KMS-11 (cell line): Measurements from ENCODE around the gene BNC2.

ENCODE experiments used
- H2AFZ ChIP-seq: fragments of 200-600 bp; sonication (generic); 2 replicates; pipeline ENCODE4 v1.6.1; 2016; ENCODE audit warnings: antibody characterized with exemption, mixed run types, low read depth
- H3K27ac ChIP-seq: fragments of 200-600 bp; sonication (generic); 2 replicates; pipeline ENCODE4 v1.6.1; 2016; ENCODE audit warnings: mild to moderate bottlenecking, mixed run types
- H3K27me3 ChIP-seq: fragments of 200-600 bp; sonication (generic); 2 replicates; pipeline ENCODE4 v1.6.1; 2017; ENCODE audit warnings: mild to moderate bottlenecking, low read depth, mixed run types, moderate library complexity; ENCODE audit not compliant: insufficient read depth
- H3K36me3 ChIP-seq: fragments of 200-600 bp; sonication (generic); 2 replicates; pipeline ENCODE4 v1.6.1; 2017; ENCODE audit warnings: mild to moderate bottlenecking, mixed run types; ENCODE audit not compliant: insufficient read depth
- H3K4me1 ChIP-seq: fragments of 200-600 bp; sonication (generic); 2 replicates; pipeline ENCODE4 v1.6.1; 2016; ENCODE audit warnings: mild to moderate bottlenecking, low read depth, mixed run types; ENCODE audit not compliant: poor library complexity, severe bottlenecking
- H3K4me2 ChIP-seq: fragments of 200-600 bp; sonication (generic); 2 replicates; pipeline ENCODE4 v1.7.0; 2016; ENCODE audit warnings: mild to moderate bottlenecking, mixed run types
- H3K4me3 ChIP-seq: fragments of 200-600 bp; sonication (generic); IDR thresholded peaks from 2 replicates; pipeline ENCODE4 v1.6.1; 2017; ENCODE audit warnings: low read depth, low read length, mixed read lengths; ENCODE audit not compliant: insufficient read depth
- H3K79me2 ChIP-seq: fragments of 200-600 bp; sonication (generic); 2 replicates; pipeline ENCODE4 v1.6.1; 2016; ENCODE audit warnings: low read depth, mixed run types; ENCODE audit not compliant: insufficient read depth
- H3K9ac ChIP-seq: fragments of 200-600 bp; sonication (generic); 2 replicates; pipeline ENCODE4 v1.6.1; 2016; ENCODE audit warnings: mild to moderate bottlenecking, mixed run types
- H4K20me1 ChIP-seq: fragments of 200-600 bp; sonication (generic); 2 replicates; pipeline ENCODE4 v1.6.1; 2016; ENCODE audit warnings: mild to moderate bottlenecking, mixed run types; ENCODE audit not compliant: insufficient read depth
- CTCF ChIP-seq: fragments of 200-600 bp; sonication (generic); conservative IDR thresholded peaks from 2 replicates; pipeline ENCODE4 v1.6.1; 2017; ENCODE audit warnings: low read depth, mild to moderate bottlenecking, antibody characterized with exemption, low read length, moderate library complexity, mixed read lengths

BNC2 gene

GRCh38 chr9:16817002-16817401, 53.5 kb downstream of the BNC2 start:
- Histone ChIP-seq H3K4me3 (no peak overlapping the region), H2AFZ (no peak overlapping the region), H3K36me3 (no peaks in the 10 kb centered on the region), H3K27me3 (no peaks in the 10 kb centered on the region), H3K9ac (no peak overlapping the region), H3K4me1 (peaks cover 10% of the 10 kb centered on the region), H4K20me1 (no peaks in the 10 kb centered on the region), H3K4me2 (no peak overlapping the region), H3K79me2 (no peaks in the 10 kb centered on the region), H3K27ac (no peak overlapping the region)
- no peak for TF ChIP-seq CTCF

- H4K20me1 ChIP-seq, result no peaks in the 10 kb centered on the region
- H3K4me2 ChIP-seq, result no peak overlapping the region
- no peak for TF ChIP-seq CTCF
- no peak overlapping the region for H3K27ac ChIP-seq
- no peaks in the 10 kb centered on the region for H3K79me2 ChIP-seq
- no peak overlapping the region for H3K4me3 ChIP-seq
- peaks cover 16% of the 10 kb centered on the region for H3K4me1 ChIP-seq
- no peak overlapping the region for H2AFZ ChIP-seq
- no peaks in the 10 kb centered on the region for H3K27me3 ChIP-seq
- H3K36me3 ChIP-seq, result no peaks in the 10 kb centered on the region
- H3K9ac ChIP-seq, result no peak overlapping the region
These were observed 54.5 kb downstream of the BNC2 start for GRCh38 chr9:16816011-16816410.

DNA sequence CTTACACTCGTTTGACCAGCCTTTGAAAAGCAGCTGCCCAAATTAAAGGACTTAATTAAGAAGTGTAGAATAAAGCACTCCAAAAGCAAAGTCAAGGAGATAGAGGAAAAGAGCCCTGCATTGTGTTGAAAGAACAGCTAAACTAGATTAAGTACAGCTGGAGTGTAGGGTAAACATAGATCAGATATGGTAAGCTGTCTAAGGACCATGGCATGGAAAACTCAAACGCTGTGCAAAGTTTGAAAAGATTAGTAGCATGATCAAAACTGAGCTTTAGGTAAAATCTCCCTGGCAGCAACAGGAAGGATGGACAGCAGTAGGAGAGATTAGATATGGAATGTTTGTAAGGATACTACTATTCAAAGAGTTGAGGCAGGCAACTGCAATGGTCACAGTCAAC, 55.4 kb downstream of the BNC2 start:
- Histone ChIP-seq H3K4me1 (peaks cover 16% of the 10 kb centered on the region), H4K20me1 (no peaks in the 10 kb centered on the region), H3K4me2 (no peak overlapping the region), H2AFZ (no peak overlapping the region), H3K9ac (no peak overlapping the region), H3K79me2 (no peaks in the 10 kb centered on the region), H3K4me3 (no peak overlapping the region), H3K27me3 (no peaks in the 10 kb centered on the region), H3K36me3 (no peaks in the 10 kb centered on the region), H3K27ac (no peak overlapping the region)
- TF ChIP-seq CTCF, result no peak

DNA sequence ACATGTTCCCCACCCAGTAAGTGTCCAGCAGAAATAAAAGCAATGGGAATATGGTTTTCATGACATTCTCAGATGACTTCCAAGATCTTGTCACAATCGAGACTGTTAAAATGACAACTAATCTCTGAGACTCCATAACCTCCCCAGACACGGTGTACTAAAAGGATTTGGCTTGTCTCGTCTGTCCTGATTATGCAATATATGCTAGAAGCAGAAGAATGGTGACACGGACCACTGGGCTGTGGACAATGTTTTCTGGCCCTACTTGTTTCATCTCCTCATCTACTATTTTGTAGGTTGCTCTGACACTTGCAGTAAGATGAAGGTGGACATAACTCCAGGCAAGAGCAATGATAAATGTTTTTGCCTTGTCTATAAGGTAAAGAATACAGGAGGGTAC, 56.6 kb downstream of the BNC2 start:
- Histone ChIP-seq H3K79me2 (no peaks in the 10 kb centered on the region), H3K27me3 (no peaks in the 10 kb centered on the region), H3K36me3 (no peaks in the 10 kb centered on the region), H4K20me1 (no peaks in the 10 kb centered on the region), H3K4me1 (peaks cover 17% of the 10 kb centered on the region), H3K9ac (no peak overlapping the region), H3K4me2 (no peak overlapping the region), H3K4me3 (no peak overlapping the region), H3K27ac (no peak overlapping the region), H2AFZ (no peak overlapping the region)
- no peak for TF ChIP-seq CTCF
